Endothelial cell of umbilical vein (primary cell): ENCODE data around the gene SLC47A2. TPM values are rescaled to one million over a fixed set of nuclear protein-coding genes. Genes with fewer than 3 reads are reported as not detected.
A peak's percentile ranks its signal among the peaks of the same experiment; 100 is the strongest.

Source experiments
- BruUV-seq: library from RNA; stranded (reverse); fragments of 400-500 nt; replicated peaks from 2 replicates; lab custom pipeline; 2021; lab: Mats Ljungman, UMichigan
- CTCF ChIA-PET: fragments of 300-600, 350-600 bp; sonication (Branson Sonifier 250); formaldehyde crosslinking; loops from one replicate; lab custom pipeline; 2021; ENCODE audit warnings: antibody characterized with exemption, inconsistent platforms; lab: Charles Lee
- POLR2A ChIA-PET: fragments of 300-600, 350-600 bp; sonication (Branson Sonifier 250); formaldehyde crosslinking; loops from one replicate; lab custom pipeline; 2021; ENCODE audit warnings: antibody characterized with exemption, inconsistent platforms; lab: Charles Lee
- DNase-seq: peaks from one replicate; pipeline ENCODE4 v3.0.0-alpha.2; 2011; ENCODE audit warnings: low read depth, low spot score
- FAIRE-seq: peaks from 2 replicates; lab custom pipeline; 2011; peaks lifted over from hg19 to GRCh38; lab: Jason Lieb, UNC
- H2AFZ ChIP-seq: 2 replicates; pipeline ENCODE4 v1.6.0; 2012; ENCODE audit warnings: low read depth, low read length, control low read depth, inconsistent platforms
- H3K27ac ChIP-seq: 2 replicates; pipeline ENCODE4 v1.5.1; 2011; ENCODE audit warnings: low read depth, mild to moderate bottlenecking, control low read depth, low read length, moderate library complexity; ENCODE audit not compliant: insufficient read depth
- H3K27me3 ChIP-seq, 2 experiments: 2 replicates each; pipeline versions ENCODE4 v1.6.0 to v1.6.1; 2011; ENCODE audit warnings: low read length in 2 of 2, mixed read lengths in 1 of 2; ENCODE audit not compliant: control insufficient read depth in 2 of 2, insufficient read depth in 2 of 2
- H3K36me3 ChIP-seq, 2 experiments: 2 replicates in 1 of 2; 3 replicates in 1 of 2; pipeline ENCODE4 v1.5.1; 2011; ENCODE audit warnings: low read length in 2 of 2, mild to moderate bottlenecking in 1 of 2, moderate library complexity in 1 of 2; ENCODE audit not compliant: control insufficient read depth in 2 of 2, insufficient read depth in 2 of 2; ENCODE audit errors: extremely low read depth in 1 of 2
- H3K4me1 ChIP-seq: 3 replicates; pipeline ENCODE4 v1.5.1; 2011; ENCODE audit warnings: mild to moderate bottlenecking, low read length; ENCODE audit not compliant: control insufficient read depth, insufficient read depth; ENCODE audit errors: extremely low read depth
- H3K4me2 ChIP-seq: 2 replicates; pipeline ENCODE4 v1.6.1; 2011; ENCODE audit warnings: low read length, control low read depth, mixed read lengths; ENCODE audit not compliant: insufficient read depth
- H3K4me3 ChIP-seq, 3 experiments: fragments of 200-600 bp in 1 of 3; sonication (generic), shearing (Covaris generic) in 1 of 3; replicated peaks in 1 of 3; 2 replicates each; pipeline ENCODE4 v1.5.1; 2011 to 2016; ENCODE audit warnings: control low read depth in 3 of 3, low read length in 3 of 3, mild to moderate bottlenecking in 2 of 3, inconsistent platforms in 1 of 3, low read depth in 1 of 3, moderate library complexity in 1 of 3; ENCODE audit not compliant: insufficient read depth in 1 of 3
- H3K79me2 ChIP-seq: 2 replicates; pipeline ENCODE4 v1.6.0; 2012; ENCODE audit warnings: low read length, inconsistent platforms; ENCODE audit not compliant: control insufficient read depth, insufficient read depth
- H3K9ac ChIP-seq: replicated peaks from 2 replicates; pipeline ENCODE3; 2011; ENCODE audit warnings: low read length, control low read depth; ENCODE audit not compliant: insufficient read depth; ENCODE audit errors: extremely low read depth
- H3K9me1 ChIP-seq: replicated peaks from 3 replicates; pipeline ENCODE4 v1.6.0; 2011; ENCODE audit warnings: mild to moderate bottlenecking, low read length; ENCODE audit not compliant: control insufficient read depth, insufficient read depth; ENCODE audit errors: extremely low read depth
- H3K9me3 ChIP-seq: replicated peaks from 2 replicates; pipeline ENCODE4 v1.5.1; 2012; ENCODE audit warnings: low read length, inconsistent platforms; ENCODE audit not compliant: control insufficient read depth, insufficient read depth
- H4K20me1 ChIP-seq: replicated peaks from 2 replicates; pipeline ENCODE3; 2011; ENCODE audit warnings: mild to moderate bottlenecking, low read length; ENCODE audit not compliant: control insufficient read depth, insufficient read depth; ENCODE audit errors: extremely low read depth
- CTCF ChIP-seq, 2 donors: IDR thresholded peaks; 1 replicate in 1 of 2; 2 replicates in 1 of 2; pipeline ENCODE4 v1.5.1; 2011; ENCODE audit warnings: low read length in 2 of 2, mild to moderate bottlenecking in 2 of 2, moderate library complexity in 2 of 2, control low read depth in 1 of 2, inconsistent platforms in 1 of 2, low read depth in 1 of 2; ENCODE audit not compliant: insufficient read depth in 1 of 2; ENCODE audit errors: extremely low read depth in 1 of 2
- EZH2 ChIP-seq: IDR thresholded peaks from 2 replicates; pipeline ENCODE4 v1.6.1; 2012; ENCODE audit warnings: borderline replicate concordance, low read depth, mild to moderate bottlenecking, moderate library complexity, low read length, inconsistent platforms; ENCODE audit not compliant: severe bottlenecking
- FOS ChIP-seq: IDR thresholded peaks from 2 replicates; pipeline ENCODE4 v1.6.1; 2011; ENCODE audit warnings: mild to moderate bottlenecking, low read length, moderate library complexity, borderline replicate concordance; ENCODE audit not compliant: insufficient read depth
- GATA2 ChIP-seq: IDR thresholded peaks from 2 replicates; pipeline ENCODE4 v1.7.0; 2011; ENCODE audit warnings: low read depth, mild to moderate bottlenecking, moderate library complexity, mixed read lengths, low read length; ENCODE audit not compliant: insufficient read length, insufficient read depth
- JUN ChIP-seq: IDR thresholded peaks from 2 replicates; pipeline ENCODE4 v1.6.1; 2011; ENCODE audit warnings: borderline replicate concordance, low read depth; ENCODE audit not compliant: insufficient read length, insufficient read depth
- MYC ChIP-seq: IDR thresholded peaks from one replicate; pipeline ENCODE4 v1.6.1; 2011; ENCODE audit warnings: mild to moderate bottlenecking, low read depth, low read length
- POLR2A ChIP-seq: IDR thresholded peaks from 2 replicates; pipeline ENCODE4 v1.6.1; 2012; ENCODE audit warnings: low read depth, mild to moderate bottlenecking, control low read depth, low read length
- POLR2AphosphoS5 ChIP-seq: IDR thresholded peaks from 2 replicates; pipeline ENCODE4 v1.6.1; 2012; ENCODE audit warnings: low read depth, mild to moderate bottlenecking, control low read depth, low read length, moderate library complexity; ENCODE audit not compliant: insufficient read depth
- dilution Hi-C: fragments of 300-500 bp; cut with MboI; formaldehyde crosslinking; loops from one replicate; pipeline ENCODE4 v1.15.0; 2019; ENCODE audit warnings: low sequenced_read_pairs; ENCODE audit not compliant: extremely low pct_ligation_motif_present
- intact Hi-C: fragments of 100-400 bp; cut with micrococcal nuclease; formaldehyde crosslinking; loops from one replicate; pipeline ENCODE4 v1.10.0; 2022
- polyA plus RNA-seq, 4 experiments: library from polyadenylated mRNA; depleted of rRNA in 3 of 4; stranded (reverse) in 3 of 4; unstranded in 1 of 4; fragments of >200 nt; gene quantifications; 2 replicates each; pipeline versions ENCODE4 v1.2.1 to v1.2.3, GENCODE V29; 2011 to 2012; ENCODE audit warnings: missing spikeins in 1 of 4
- total RNA-seq: library from RNA; stranded (reverse); gene quantifications from 2 replicates; pipeline ENCODE4 v1.2.3, GENCODE V29; 2021
- TF ChIP-seq, protein P1 (sequence below): IDR thresholded peaks from 2 replicates; pipeline ENCODE4 v1.6.1; 2011; ENCODE audit not compliant: insufficient read depth, insufficient read length

The SLC47A2 gene
- total and polyA plus RNA-seq, 2 donors (not counting 3 experiments of a cell fraction or from before 2014, with no cell fraction given): not detected

GRCh38 chr17:19744492-19744891 is 28.1 kb upstream of the SLC47A2 start:
- Histone ChIP-seq H3K27me3 (no peaks in the 10 kb centered on the region), H3K9me1 (no peaks in the 10 kb centered on the region), H3K9ac (peak overlapping the region; percentile 52), H2AFZ (peak overlapping the region; percentile 99), H4K20me1 (no peaks in the 10 kb centered on the region), H3K4me1 (peaks cover 5% of the 10 kb centered on the region), H3K9me3 (no peaks in the 10 kb centered on the region), H3K4me2 (peak overlapping the region; percentile 83), H3K36me3 (no peaks in the 10 kb centered on the region), H3K79me2 (no peaks in the 10 kb centered on the region), H3K27ac (no peak overlapping the region), H3K4me3 (peak overlapping the region; percentile 28 to 53 (median 37))
- ChIA-PET POLR2A (interaction anchor here (1.1 kb wide), 1 partner anchor 18 kb away, joined by 6 read pairs; no protein-coding TSS in a partner anchor), CTCF (interaction anchor here (0.6 to 4.5 kb wide), 31 partner anchors 10 to 382 kb away, joined by 3 to 100 read pairs (median 4); partner anchors contain the start of genes ALDH3A2, B9D1 and MAPK7)
- FAIRE-seq (no peak), DNase-seq (no peak)
- dilution Hi-C loops: no loop called here
- intact Hi-C loops: loop anchor here (2.0 kb wide), 1 partner anchor 96 kb away; the partner anchor contains the start of gene ALDH3A2
- BruUV-seq: no TSS peak
- TF ChIP-seq GATA2 (no peak), JUN (no peak)

DNA sequence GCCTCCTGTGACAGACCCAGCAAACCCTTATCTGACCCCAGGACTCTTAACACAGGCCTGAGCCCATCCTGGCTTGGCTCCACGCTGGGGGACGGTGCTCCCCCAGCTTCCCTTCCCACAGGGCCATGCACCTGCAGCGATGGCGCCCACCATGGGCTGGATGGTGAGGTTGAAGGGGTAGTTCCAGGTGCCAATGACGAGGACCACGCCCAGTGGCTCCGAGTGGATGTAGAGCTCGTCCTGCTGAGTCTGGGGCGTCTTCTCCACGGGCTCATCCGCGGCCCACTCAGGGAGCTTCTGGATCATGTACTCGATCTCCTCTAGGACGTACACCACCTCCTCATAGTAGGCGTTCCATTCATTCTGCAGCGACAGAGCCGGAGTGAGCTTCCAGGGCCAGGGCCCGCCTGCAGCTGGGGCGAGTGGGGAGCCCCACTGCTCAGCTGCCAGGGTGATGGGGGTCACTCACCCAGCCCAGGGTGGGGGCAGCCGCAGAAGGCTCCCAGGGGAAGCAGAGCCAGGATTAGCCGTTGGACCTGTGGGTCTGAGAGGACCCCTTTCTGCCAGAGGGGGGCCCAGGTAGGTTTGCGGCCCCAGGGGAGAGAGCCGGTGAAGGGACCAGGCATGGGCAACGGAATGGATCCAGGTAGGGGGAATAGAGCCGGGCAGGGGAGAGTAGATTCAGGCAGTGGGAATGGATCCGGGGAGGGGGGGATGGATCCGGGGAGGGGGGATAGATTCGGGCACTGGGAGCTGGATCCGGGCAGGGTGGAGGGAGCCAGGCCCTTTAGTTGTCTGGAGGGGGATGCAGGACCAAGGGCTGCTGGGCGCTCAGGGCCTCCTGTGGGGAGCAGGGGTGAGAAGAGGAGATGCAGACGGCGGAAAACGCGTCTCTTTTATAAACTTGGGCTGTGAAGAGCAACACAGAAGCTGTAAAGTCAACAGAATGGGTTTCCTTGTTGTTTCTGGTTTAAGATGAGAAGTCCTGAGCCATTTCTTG is 27.0 kb upstream of the SLC47A2 start:
- H3K4me3 ChIP-seq: no peak overlapping the region
- H4K20me1 ChIP-seq: no peaks in the 10 kb centered on the region
- FAIRE-seq: no peak
- POLR2A ChIA-PET: no interaction called here
- no peak for DNase-seq
- CTCF ChIA-PET: interaction anchor here (1.2 to 4.5 kb wide), 3 partner anchors 20 to 96 kb away, joined by 3 to 100 read pairs (median 29); partner anchors contain the start of gene ALDH3A2
- intact Hi-C loops (loop anchor here (2.0 kb wide), 1 partner anchor 95 kb away; the partner anchor contains the start of gene ALDH3A2), dilution Hi-C loops (no loop called here)
- H3K4me1 ChIP-seq: peaks cover 5% of the 10 kb centered on the region
- H3K27ac ChIP-seq: no peak overlapping the region
- no peak overlapping the region for H3K4me2 ChIP-seq
- H3K9ac ChIP-seq: no peak overlapping the region
- no peaks in the 10 kb centered on the region for H3K9me3 ChIP-seq
- H3K36me3 ChIP-seq: no peaks in the 10 kb centered on the region
- H3K79me2 ChIP-seq: no peaks in the 10 kb centered on the region
- no peak overlapping the region for H2AFZ ChIP-seq
- H3K9me1 ChIP-seq: no peaks in the 10 kb centered on the region
- TF ChIP-seq MYC (no peak), POLR2A (no peak), GATA2 (no peak), POLR2AphosphoS5 (no peak), CTCF (IDR thresholded peaks at IDR 0.05; ENCODE audit: extremely low read depth in 1 of 2, insufficient read depth in 1 of 2, low read depth in 1 of 2, low read length in 2 of 2) (no peak), JUN (no peak), FOS (no peak), EZH2 (no peak)
- TF ChIP-seq, protein P1, sequence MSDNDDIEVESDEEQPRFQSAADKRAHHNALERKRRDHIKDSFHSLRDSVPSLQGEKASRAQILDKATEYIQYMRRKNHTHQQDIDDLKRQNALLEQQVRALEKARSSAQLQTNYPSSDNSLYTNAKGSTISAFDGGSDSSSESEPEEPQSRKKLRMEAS: no peak
- no peaks in the 10 kb centered on the region for H3K27me3 ChIP-seq
- no TSS peak for BruUV-seq
